OCI-LY3 (cell line): ENCODE results near the gene CUX1.

ENCODE experiments used
- H2AFZ ChIP-seq: fragments of 200-600, 300-600 bp; shearing (Covaris generic); 2 replicates; pipeline ENCODE4 v1.6.0; 2014; ENCODE audit warnings: antibody characterized with exemption, low read depth, low read length
- H3K27ac ChIP-seq: fragments of 200-600, 300-600 bp; sonication (generic); 2 replicates; pipeline ENCODE4 v1.5.1; 2014; ENCODE audit warnings: mild to moderate bottlenecking, low read length, moderate library complexity, mixed read lengths
- H3K27me3 ChIP-seq: fragments of 200-600, 300-600 bp; sonication (generic); 2 replicates; pipeline ENCODE4 v1.6.1; 2014; ENCODE audit warnings: low read depth, low read length, mixed read lengths
- H3K36me3 ChIP-seq: fragments of 200-600, 300-600 bp; sonication (generic); replicated peaks from 2 replicates; pipeline ENCODE3; 2014; ENCODE audit warnings: low read depth, low read length, mixed read lengths
- H3K4me1 ChIP-seq: fragments of 300-600, 200-600 bp; sonication (generic); 2 replicates; pipeline ENCODE4 v1.6.1; 2014; ENCODE audit warnings: low read length, mixed read lengths
- H3K4me2 ChIP-seq: fragments of 200-600, 300-600 bp; sonication (generic); 2 replicates; pipeline ENCODE4 v1.6.1; 2014; ENCODE audit warnings: low read length, mixed read lengths
- H3K4me3 ChIP-seq: fragments of 300-600, 200-600 bp; sonication (generic); 2 replicates; pipeline ENCODE4 v1.5.1; 2014; ENCODE audit warnings: antibody characterized with exemption, mild to moderate bottlenecking, low read length, moderate library complexity
- H3K79me2 ChIP-seq: fragments of 300-600, 200-600 bp; shearing (Covaris generic); 2 replicates; pipeline ENCODE4 v1.6.1; 2014; ENCODE audit warnings: mild to moderate bottlenecking, low read length, mixed read lengths
- H3K9ac ChIP-seq: fragments of 300-600, 200-600 bp; shearing (Covaris generic); 2 replicates; pipeline ENCODE4 v1.6.0; 2014; ENCODE audit warnings: mild to moderate bottlenecking, low read length, moderate library complexity
- H3K9me3 ChIP-seq: fragments of 200-600, 300-600 bp; shearing (Covaris generic); 2 replicates; pipeline ENCODE4 v1.6.1; 2014; ENCODE audit warnings: low read length, mixed read lengths; ENCODE audit not compliant: insufficient read depth
- H4K20me1 ChIP-seq: fragments of 200-600, 300-600 bp; sonication (generic); 2 replicates; pipeline ENCODE4 v1.6.1; 2016; ENCODE audit warnings: low read length, mixed read lengths; ENCODE audit not compliant: insufficient read depth
- CTCF ChIP-seq: fragments of 200-600, 300-600 bp; sonication (generic); IDR thresholded peaks from 2 replicates; pipeline ENCODE4 v1.5.1; 2014; ENCODE audit warnings: antibody characterized with exemption, low read length, low read depth
- EZH2phosphoT487 ChIP-seq: fragments of 200-600 bp; shearing (Covaris generic); IDR thresholded peaks from 2 replicates; pipeline ENCODE4 v1.6.1; 2018; ENCODE audit warnings: antibody characterized with exemption, mixed run types, low read depth

CUX1 gene

GRCh38 chr7:102184303-102184702 is 366.9 kb downstream of the CUX1 start:
- peaks cover 21% of the 10 kb centered on the region for H3K36me3 ChIP-seq

GRCh38 chr7:102185796-102186195 is 368.4 kb downstream of the CUX1 start:
- H3K9ac ChIP-seq, result no peak overlapping the region
- H3K27me3 ChIP-seq, result no peaks in the 10 kb centered on the region
- H3K4me3 ChIP-seq, result no peak overlapping the region
- H3K4me2 ChIP-seq, result no peak overlapping the region
- TF ChIP-seq CTCF, result no peak
- no peak for TF ChIP-seq EZH2phosphoT487
- H3K36me3 ChIP-seq, result peaks cover 21% of the 10 kb centered on the region
- H3K27ac ChIP-seq, result no peak overlapping the region
- H3K9me3 ChIP-seq, result no peaks in the 10 kb centered on the region
- H2AFZ ChIP-seq, result no peak overlapping the region
- H3K79me2 ChIP-seq, result no peaks in the 10 kb centered on the region
- no peaks in the 10 kb centered on the region for H3K4me1 ChIP-seq
- no peaks in the 10 kb centered on the region for H4K20me1 ChIP-seq

More at GRCh38 chr7:102184303-102184702, 366.9 kb downstream of the CUX1 start:
- H3K4me3 ChIP-seq, result no peak overlapping the region
- H3K27ac ChIP-seq, result no peak overlapping the region
- H4K20me1 ChIP-seq, result no peaks in the 10 kb centered on the region
- TF ChIP-seq EZH2phosphoT487, result no peak
- H3K9me3 ChIP-seq, result no peaks in the 10 kb centered on the region
- no peaks in the 10 kb centered on the region for H3K4me1 ChIP-seq
- H3K27me3 ChIP-seq, result no peaks in the 10 kb centered on the region
- H3K9ac ChIP-seq, result no peak overlapping the region
- no peak overlapping the region for H2AFZ ChIP-seq
- H3K4me2 ChIP-seq, result no peak overlapping the region
- no peaks in the 10 kb centered on the region for H3K79me2 ChIP-seq

DNA sequence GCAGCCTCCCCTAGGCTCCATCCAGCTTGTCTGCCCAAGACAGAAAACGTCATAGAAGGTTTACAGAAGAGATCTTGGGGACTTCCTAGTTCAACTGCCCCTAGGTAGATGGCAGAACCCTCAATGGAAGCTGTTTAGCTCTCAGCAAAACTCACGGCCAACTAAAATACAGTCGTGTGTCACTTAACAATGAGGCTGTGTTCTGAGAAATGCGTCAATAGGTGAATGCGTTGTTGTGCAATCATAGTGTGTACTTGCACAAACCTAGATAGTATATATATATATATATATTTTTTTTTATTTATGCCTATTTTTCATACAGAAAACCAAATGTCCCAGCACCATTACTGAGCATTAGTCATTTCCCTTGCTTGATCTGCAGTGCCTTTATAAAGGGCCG is 368.9 kb downstream of the CUX1 start:
- TF ChIP-seq CTCF (no peak), EZH2phosphoT487 (no peak)
- no peak overlapping the region for H3K4me2 ChIP-seq
- peaks cover 21% of the 10 kb centered on the region for H3K36me3 ChIP-seq
- H3K27ac ChIP-seq, result no peak overlapping the region
- H3K79me2 ChIP-seq, result no peaks in the 10 kb centered on the region
- H3K9ac ChIP-seq, result no peak overlapping the region
- H3K27me3 ChIP-seq, result no peaks in the 10 kb centered on the region
- no peaks in the 10 kb centered on the region for H3K9me3 ChIP-seq
- no peak overlapping the region for H3K4me3 ChIP-seq
- no peaks in the 10 kb centered on the region for H4K20me1 ChIP-seq
- H3K4me1 ChIP-seq, result no peaks in the 10 kb centered on the region
- no peak overlapping the region for H2AFZ ChIP-seq

- H3K9ac ChIP-seq, result no peak overlapping the region
- H3K4me3 ChIP-seq, result no peak overlapping the region
- peaks cover 10% of the 10 kb centered on the region for H3K36me3 ChIP-seq
- no peaks in the 10 kb centered on the region for H3K9me3 ChIP-seq
- no peaks in the 10 kb centered on the region for H3K27me3 ChIP-seq
- H3K27ac ChIP-seq, result no peak overlapping the region
- H3K79me2 ChIP-seq, result no peaks in the 10 kb centered on the region
- no peaks in the 10 kb centered on the region for H3K4me1 ChIP-seq
- H4K20me1 ChIP-seq, result no peaks in the 10 kb centered on the region
- TF ChIP-seq CTCF (no peak), EZH2phosphoT487 (no peak)
- no peak overlapping the region for H3K4me2 ChIP-seq
- H2AFZ ChIP-seq, result no peak overlapping the region
Measured at GRCh38 chr7:102188746-102189145, 371.3 kb downstream of the CUX1 start.

DNA sequence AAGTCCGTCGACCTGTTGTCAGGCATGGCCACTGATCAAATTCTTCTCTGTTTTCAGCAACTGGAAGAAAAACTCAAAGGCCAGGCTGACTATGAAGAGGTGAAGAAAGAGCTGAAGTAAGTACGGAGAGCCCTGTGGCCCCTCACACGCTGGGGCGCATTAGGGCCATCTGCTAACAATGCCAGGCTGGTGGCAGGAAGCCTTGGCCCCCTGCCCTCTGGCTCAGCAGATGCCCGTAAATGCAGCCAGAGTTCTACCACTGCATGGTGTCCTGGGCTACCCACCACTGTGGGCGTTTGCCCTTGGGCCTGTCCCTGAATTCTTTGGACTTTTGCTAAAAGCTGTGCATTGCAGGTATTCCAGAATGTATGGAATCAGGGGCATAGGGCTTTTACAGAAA is 372.3 kb downstream of the CUX1 start:
- H3K4me2 ChIP-seq, result no peak overlapping the region
- no peaks in the 10 kb centered on the region for H3K79me2 ChIP-seq
- no peaks in the 10 kb centered on the region for H3K9me3 ChIP-seq
- peaks cover 4% of the 10 kb centered on the region for H3K36me3 ChIP-seq
- H3K27ac ChIP-seq, result no peak overlapping the region
- no peak overlapping the region for H3K9ac ChIP-seq
- H3K4me3 ChIP-seq, result no peak overlapping the region
- no peak overlapping the region for H2AFZ ChIP-seq
- TF ChIP-seq EZH2phosphoT487, result no peak
- TF ChIP-seq CTCF, result no peak
- H4K20me1 ChIP-seq, result no peaks in the 10 kb centered on the region
- no peaks in the 10 kb centered on the region for H3K27me3 ChIP-seq
- H3K4me1 ChIP-seq, result no peaks in the 10 kb centered on the region
